ENCODE results near the gene MTUS2.

DNA sequence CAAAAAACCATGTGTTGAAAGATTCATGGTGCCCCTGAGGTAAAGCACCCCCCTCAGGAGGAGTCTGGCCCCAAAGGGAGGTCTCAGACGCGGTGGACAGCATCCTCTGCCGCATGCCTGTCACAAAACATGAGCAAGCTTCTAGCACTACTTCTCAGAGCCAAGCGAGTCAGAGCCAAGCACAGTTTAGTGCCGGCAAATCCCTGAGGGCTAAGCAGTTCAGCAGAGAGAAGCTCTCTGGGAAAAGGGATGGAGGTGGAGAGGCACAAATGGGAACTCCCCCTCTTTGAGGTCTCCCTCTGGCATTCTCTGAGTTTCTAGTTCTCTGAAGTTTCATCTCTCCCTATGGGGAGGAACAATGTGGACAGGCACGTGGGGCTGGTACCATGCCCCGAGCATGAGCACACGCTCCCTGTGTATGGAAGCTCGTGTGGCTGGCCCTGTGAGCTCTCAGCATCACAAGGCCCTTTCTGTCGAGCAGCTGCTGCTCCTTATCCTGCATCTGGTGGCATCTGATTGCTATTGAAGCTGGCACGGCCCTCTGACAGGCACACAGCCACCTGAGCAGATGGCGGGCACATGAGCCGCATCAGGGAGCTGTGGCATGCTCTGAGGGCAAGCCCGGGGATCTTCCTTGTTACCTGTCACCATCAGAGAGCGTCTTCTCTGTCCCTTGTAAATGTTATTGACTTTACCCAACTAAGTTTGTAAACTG, 450.3 kb downstream of the MTUS2 start:
- TF ChIP-seq, protein P1, sequence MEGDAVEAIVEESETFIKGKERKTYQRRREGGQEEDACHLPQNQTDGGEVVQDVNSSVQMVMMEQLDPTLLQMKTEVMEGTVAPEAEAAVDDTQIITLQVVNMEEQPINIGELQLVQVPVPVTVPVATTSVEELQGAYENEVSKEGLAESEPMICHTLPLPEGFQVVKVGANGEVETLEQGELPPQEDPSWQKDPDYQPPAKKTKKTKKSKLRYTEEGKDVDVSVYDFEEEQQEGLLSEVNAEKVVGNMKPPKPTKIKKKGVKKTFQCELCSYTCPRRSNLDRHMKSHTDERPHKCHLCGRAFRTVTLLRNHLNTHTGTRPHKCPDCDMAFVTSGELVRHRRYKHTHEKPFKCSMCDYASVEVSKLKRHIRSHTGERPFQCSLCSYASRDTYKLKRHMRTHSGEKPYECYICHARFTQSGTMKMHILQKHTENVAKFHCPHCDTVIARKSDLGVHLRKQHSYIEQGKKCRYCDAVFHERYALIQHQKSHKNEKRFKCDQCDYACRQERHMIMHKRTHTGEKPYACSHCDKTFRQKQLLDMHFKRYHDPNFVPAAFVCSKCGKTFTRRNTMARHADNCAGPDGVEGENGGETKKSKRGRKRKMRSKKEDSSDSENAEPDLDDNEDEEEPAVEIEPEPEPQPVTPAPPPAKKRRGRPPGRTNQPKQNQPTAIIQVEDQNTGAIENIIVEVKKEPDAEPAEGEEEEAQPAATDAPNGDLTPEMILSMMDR (IDR thresholded peaks at IDR 0.05): no peak
- no peak for TF ChIP-seq ZFX (IDR thresholded peaks at IDR 0.05; ENCODE audit: borderline replicate concordance)

Data from 22Rv1 (cell line).